Ishikawa (cell line): Measurements from ENCODE around the gene ADGRG3.

Source experiments
- CEBPB ChIP-seq: IDR thresholded peaks from 2 replicates; pipeline ENCODE4 v1.6.1; 2012
- CREB1 ChIP-seq: IDR thresholded peaks from 2 replicates; pipeline ENCODE4 v1.6.1; 2012; ENCODE audit warnings: low read depth
- EGR1 ChIP-seq: IDR thresholded peaks from 2 replicates; pipeline ENCODE4 v1.6.1; 2012
- EP300 ChIP-seq: IDR thresholded peaks from 2 replicates; pipeline ENCODE4 v1.6.1; 2012; ENCODE audit warnings: borderline replicate concordance
- FOXM1 ChIP-seq: IDR thresholded peaks from 2 replicates; pipeline ENCODE4 v1.6.1; 2012; ENCODE audit warnings: low read depth, borderline replicate concordance
- NFIC ChIP-seq: IDR thresholded peaks from 2 replicates; pipeline ENCODE4 v1.6.1; 2012
- RAD21 ChIP-seq: IDR thresholded peaks from 2 replicates; pipeline ENCODE4 v1.6.1; 2012; ENCODE audit warnings: low read depth
- TAF1 ChIP-seq: IDR thresholded peaks from 2 replicates; pipeline ENCODE4 v1.6.1; 2012; ENCODE audit warnings: low read depth, mild to moderate bottlenecking
- TCF12 ChIP-seq: IDR thresholded peaks from 2 replicates; pipeline ENCODE4 v1.6.1; 2012; ENCODE audit warnings: low read depth
- TEAD4 ChIP-seq: IDR thresholded peaks from 2 replicates; pipeline ENCODE4 v1.6.1; 2012
- YY1 ChIP-seq: IDR thresholded peaks from 2 replicates; pipeline ENCODE4 v1.6.1; 2012; ENCODE audit warnings: low read depth
- ZBTB7A ChIP-seq: IDR thresholded peaks from 2 replicates; pipeline ENCODE4 v1.6.1; 2012; ENCODE audit warnings: low read depth
- TF ChIP-seq, protein P1 (sequence below): IDR thresholded peaks from 2 replicates; pipeline ENCODE4 v1.6.1; 2012
- TF ChIP-seq, protein P2 (sequence below): IDR thresholded peaks from 2 replicates; pipeline ENCODE4 v1.6.1; 2012; ENCODE audit warnings: low read depth, mild to moderate bottlenecking
- TF ChIP-seq, protein P3 (sequence below): IDR thresholded peaks from 2 replicates; pipeline ENCODE4 v1.6.1; 2012

Gene ADGRG3

DNA sequence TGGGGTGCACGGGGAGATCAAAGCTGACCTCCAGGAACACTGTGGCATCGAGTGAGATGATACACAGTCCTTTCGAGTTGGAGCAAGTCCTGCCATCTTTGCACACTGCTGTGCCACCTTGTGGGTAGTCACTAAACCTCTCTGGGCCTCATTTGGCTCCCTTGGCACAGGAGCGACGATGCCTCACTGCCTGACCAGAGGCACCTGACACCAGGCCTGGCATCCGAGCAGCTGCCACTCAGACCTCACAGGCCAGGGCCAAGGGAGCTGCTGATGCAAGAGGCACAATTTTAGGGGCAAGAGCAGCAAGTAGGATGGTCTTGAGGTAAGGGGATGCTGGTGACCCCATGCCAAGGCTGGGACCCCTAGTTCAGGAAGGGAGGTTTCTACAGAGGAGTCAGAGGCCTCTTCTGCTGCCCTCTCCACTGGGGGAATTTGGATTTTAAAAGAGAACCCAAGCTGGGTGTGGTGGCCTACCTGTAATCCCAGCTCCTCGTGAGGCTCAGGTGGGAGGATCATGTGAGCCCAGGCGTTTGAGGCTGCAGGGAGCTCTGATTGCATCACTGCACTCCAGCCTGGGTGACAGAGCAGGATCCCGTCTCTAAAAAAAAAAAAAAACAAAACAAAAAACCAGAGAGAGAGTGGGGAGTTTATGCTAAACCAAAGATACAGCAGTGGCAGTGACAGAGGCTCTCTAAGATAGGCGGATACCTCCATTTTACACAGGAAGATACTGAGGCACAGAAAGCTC lies 46.4 kb upstream of the ADGRG3 start:
- peak; percentile 40; the same call in 1 of the 2 replicates for TF ChIP-seq EP300
- no peak for TF ChIP-seq TEAD4
- peak; percentile 44; the same call in 1 of the 2 replicates for TF ChIP-seq TCF12
- TF ChIP-seq CEBPB = peak; percentile 92
- TF ChIP-seq, protein P1, sequence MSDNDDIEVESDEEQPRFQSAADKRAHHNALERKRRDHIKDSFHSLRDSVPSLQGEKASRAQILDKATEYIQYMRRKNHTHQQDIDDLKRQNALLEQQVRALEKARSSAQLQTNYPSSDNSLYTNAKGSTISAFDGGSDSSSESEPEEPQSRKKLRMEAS = peak; percentile 81
- TF ChIP-seq FOXM1 = no peak
- no peak for TF ChIP-seq CREB1
- TF ChIP-seq RAD21 = no peak
- 0 out of 2 replicates have a peak, but pooled peaks have one; percentile 15 for TF ChIP-seq TAF1
- no peak for TF ChIP-seq EGR1
- TF ChIP-seq, protein P2, sequence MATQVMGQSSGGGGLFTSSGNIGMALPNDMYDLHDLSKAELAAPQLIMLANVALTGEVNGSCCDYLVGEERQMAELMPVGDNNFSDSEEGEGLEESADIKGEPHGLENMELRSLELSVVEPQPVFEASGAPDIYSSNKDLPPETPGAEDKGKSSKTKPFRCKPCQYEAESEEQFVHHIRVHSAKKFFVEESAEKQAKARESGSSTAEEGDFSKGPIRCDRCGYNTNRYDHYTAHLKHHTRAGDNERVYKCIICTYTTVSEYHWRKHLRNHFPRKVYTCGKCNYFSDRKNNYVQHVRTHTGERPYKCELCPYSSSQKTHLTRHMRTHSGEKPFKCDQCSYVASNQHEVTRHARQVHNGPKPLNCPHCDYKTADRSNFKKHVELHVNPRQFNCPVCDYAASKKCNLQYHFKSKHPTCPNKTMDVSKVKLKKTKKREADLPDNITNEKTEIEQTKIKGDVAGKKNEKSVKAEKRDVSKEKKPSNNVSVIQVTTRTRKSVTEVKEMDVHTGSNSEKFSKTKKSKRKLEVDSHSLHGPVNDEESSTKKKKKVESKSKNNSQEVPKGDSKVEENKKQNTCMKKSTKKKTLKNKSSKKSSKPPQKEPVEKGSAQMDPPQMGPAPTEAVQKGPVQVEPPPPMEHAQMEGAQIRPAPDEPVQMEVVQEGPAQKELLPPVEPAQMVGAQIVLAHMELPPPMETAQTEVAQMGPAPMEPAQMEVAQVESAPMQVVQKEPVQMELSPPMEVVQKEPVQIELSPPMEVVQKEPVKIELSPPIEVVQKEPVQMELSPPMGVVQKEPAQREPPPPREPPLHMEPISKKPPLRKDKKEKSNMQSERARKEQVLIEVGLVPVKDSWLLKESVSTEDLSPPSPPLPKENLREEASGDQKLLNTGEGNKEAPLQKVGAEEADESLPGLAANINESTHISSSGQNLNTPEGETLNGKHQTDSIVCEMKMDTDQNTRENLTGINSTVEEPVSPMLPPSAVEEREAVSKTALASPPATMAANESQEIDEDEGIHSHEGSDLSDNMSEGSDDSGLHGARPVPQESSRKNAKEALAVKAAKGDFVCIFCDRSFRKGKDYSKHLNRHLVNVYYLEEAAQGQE = no peak
- TF ChIP-seq, protein P3, sequence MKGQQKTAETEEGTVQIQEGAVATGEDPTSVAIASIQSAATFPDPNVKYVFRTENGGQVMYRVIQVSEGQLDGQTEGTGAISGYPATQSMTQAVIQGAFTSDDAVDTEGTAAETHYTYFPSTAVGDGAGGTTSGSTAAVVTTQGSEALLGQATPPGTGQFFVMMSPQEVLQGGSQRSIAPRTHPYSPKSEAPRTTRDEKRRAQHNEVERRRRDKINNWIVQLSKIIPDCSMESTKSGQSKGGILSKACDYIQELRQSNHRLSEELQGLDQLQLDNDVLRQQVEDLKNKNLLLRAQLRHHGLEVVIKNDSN = peak; percentile 83
- no peak for TF ChIP-seq YY1
- no peak for TF ChIP-seq NFIC
- no peak for TF ChIP-seq ZBTB7A

DNA sequence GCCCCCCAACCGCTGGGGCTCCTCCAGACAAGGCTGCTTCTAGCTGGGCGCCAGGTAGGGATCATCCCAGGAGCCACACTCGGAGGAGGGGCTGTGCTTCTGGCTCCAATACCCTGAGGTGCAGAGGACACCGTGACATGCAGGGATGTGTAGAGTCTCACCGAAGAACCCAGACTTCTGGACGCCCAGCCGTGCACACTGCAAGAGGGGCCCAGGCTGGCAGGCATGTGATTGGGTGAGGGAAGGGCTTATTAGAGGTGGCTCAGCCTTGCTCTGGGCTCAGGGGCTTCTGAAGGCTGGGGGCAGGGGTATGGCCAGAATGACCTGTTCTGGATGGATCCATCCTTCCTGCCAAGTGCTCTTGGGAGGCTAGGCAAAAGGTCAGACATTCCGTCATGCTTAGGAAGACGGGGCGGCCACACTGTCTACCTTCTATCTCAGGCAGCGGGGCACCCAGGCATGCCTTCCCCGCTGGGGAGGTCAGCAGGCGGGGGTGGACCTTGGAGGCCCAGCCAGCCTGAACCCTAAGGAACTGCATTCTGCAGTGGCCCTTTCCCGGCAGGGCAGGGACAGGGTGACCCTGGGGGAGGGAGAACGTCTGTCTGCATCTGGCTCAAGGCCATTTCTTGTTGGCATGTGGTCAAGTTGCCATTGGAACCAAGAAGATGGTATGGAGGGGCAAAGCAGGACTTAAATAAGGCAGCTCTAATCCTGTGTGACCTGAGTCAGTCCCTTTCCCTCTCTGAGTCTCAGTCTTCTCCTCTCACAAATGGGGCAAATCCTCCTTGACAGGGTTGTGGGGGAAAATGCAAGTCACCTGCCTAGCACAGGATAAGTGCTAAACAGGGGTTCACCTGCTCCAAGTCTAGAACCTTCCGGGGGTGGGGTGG lies 45.5 kb upstream of the ADGRG3 start:
- peak; percentile 27; the same call in 1 of the 2 replicates for TF ChIP-seq CEBPB
- peak; percentile 97 for TF ChIP-seq NFIC
- peak; percentile 54 for TF ChIP-seq YY1
- 0 out of 2 replicates have a peak, but pooled peaks have one; percentile 3 for TF ChIP-seq TAF1
- TF ChIP-seq RAD21 = peak; percentile 17; the same call in 1 of the 2 replicates
- peak; percentile 82 for TF ChIP-seq TEAD4
- TF ChIP-seq TCF12 = peak; percentile 93
- TF ChIP-seq, protein P3 = no peak; the same call in 1 of the 2 replicates
- peak; percentile 85; the same call in 1 of the 2 replicates for TF ChIP-seq FOXM1
- TF ChIP-seq EP300 = peak; percentile 95
- TF ChIP-seq, protein P2 = no peak
- TF ChIP-seq, protein P1 = no peak; the same call in none of the 2 replicates
- TF ChIP-seq ZBTB7A = peak; percentile 46
- peak; percentile 91 for TF ChIP-seq EGR1
- no peak for TF ChIP-seq CREB1

DNA sequence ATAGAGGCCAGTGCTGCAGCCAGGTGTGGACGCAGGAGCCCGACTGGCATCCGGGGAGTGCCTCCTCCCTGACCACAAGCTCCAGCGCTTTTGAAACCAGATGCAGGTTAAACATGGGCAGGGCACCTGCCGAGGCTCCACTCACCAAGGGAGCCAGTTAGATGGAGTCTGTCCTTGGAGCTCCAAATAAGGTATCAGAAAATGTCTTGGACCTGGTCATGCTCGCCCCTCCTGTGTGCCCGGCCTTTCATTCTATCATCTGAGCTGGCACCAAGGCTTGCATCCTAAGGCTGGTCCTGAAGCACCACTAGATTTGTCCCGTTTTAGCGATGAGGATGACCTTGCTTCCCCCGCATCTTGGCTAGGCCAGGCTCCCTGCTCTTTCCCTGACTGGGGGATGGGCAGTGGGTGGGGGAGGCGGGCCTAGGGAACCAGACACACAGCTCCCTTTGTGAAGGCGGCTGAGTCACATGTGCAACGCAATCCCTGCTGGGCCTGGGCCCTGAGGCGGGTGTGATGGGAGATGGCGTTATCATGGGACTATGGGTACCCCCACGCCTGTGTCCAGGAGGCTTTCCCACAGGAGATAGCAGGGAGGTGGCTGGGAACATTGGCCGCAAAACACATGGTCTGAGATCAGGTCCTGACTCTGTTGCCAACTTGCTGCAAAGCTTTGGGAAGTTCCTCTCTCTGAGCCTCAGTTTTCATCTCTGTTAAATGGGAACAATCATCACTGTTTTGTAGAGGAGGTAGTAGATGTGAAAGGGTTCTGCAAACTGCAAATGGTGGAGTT lies 44.7 kb upstream of the ADGRG3 start:
- TF ChIP-seq NFIC = no peak
- 0 out of 2 replicates have a peak, but pooled peaks have one; percentile 12 for TF ChIP-seq YY1
- 0 out of 2 replicates have a peak, but pooled peaks have one; percentile 3 for TF ChIP-seq TAF1
- TF ChIP-seq TCF12 = no peak
- no peak for TF ChIP-seq EP300
- TF ChIP-seq FOXM1 = no peak
- no peak; the same call in 1 of the 2 replicates for TF ChIP-seq CREB1
- TF ChIP-seq RAD21 = no peak; the same call in 1 of the 2 replicates
- TF ChIP-seq, protein P2 = no peak
- peak; percentile 37; the same call in 1 of the 2 replicates for TF ChIP-seq TEAD4
- TF ChIP-seq, protein P3 = peak; percentile 84
- TF ChIP-seq, protein P1 = peak; percentile 15
- 0 out of 2 replicates have a peak, but pooled peaks have one; percentile 2 for TF ChIP-seq CEBPB
- no peak for TF ChIP-seq ZBTB7A
- TF ChIP-seq EGR1 = no peak
